ENCODE measurements around the gene ZBTB45. TPM values are rescaled to one million over a fixed set of nuclear protein-coding genes. Genes with fewer than 3 reads are reported as not detected.

ZBTB45 gene
- total RNA-seq, 1 experiment from 2014 or later = 19.7 TPM

DNA sequence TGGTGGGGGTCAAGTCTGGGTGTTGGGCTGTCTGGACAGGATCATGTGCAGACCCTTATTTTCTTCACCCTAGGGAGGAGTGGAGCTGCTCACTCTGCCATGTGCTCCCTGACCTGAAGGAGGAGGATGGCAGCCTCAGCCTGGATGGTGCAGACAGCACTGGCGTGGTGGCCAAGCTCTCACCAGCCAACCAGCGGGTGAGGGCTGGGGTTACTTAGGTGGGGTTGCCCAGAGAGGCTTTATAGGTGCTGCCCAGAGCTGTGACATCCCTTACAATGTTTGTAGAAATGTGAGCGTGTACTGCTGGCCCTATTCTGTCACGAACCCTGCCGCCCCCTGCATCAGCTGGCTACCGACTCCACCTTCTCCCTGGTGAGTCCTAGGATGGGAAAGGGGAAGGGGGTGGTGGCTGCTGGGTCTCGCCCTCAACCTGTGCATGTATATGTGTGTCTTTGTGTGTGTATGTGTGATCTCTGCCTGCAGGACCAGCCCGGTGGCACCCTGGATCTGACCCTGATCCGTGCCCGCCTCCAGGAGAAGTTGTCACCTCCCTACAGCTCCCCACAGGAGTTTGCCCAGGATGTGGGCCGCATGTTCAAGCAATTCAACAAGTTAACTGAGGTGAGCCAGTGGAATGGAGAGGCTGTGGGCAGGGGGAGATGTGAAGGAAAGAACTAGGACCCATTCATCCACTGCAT, 30.2 kb upstream of the ZBTB45 start:
- H3K9me3 Mint-ChIP-seq = no peaks in the 10 kb centered on the region
- H3K4me3 Mint-ChIP-seq = no peak overlapping the region
- peaks cover 78% of the 10 kb centered on the region for H3K36me3 Mint-ChIP-seq
- H3K4me1 Mint-ChIP-seq = peaks cover 23% of the 10 kb centered on the region
- ATAC-seq (no peak), DNase-seq (ENCODE audit: low spot score) (no peak)
- POLR2A ChIA-PET = interaction anchor here (0.9 kb wide), 1 partner anchor 30 kb away, joined by 4 read pairs; the partner anchor contains the start of gene ZBTB45
- no peak overlapping the region for H3K27ac Mint-ChIP-seq
- TF ChIP-seq E2F4 (CRISPR knock-in tag; IDR thresholded peaks at IDR 0.05; ENCODE audit: borderline replicate concordance, low read depth) (no peak), ZNF671 (CRISPR knock-in tag; IDR thresholded peaks at IDR 0.05) (no peak), IRF1 (CRISPR knock-in tag; IDR thresholded peaks at IDR 0.05) (no peak), CREB1 (CRISPR knock-in tag; IDR thresholded peaks at IDR 0.05) (no peak), JUN (CRISPR knock-in tag; IDR thresholded peaks at IDR 0.05) (no peak), TEAD4 (CRISPR knock-in tag; IDR thresholded peaks at IDR 0.05) (no peak), USF2 (CRISPR knock-in tag; IDR thresholded peaks at IDR 0.05) (no peak), ATF2 (CRISPR knock-in tag; IDR thresholded peaks at IDR 0.05; ENCODE audit: borderline replicate concordance, low read depth) (no peak), ZNF396 (CRISPR knock-in tag; IDR thresholded peaks at IDR 0.05; ENCODE audit: borderline replicate concordance) (no peak), ATF1 (CRISPR knock-in tag; IDR thresholded peaks at IDR 0.05) (no peak), NFE2L1 (CRISPR knock-in tag; IDR thresholded peaks at IDR 0.05) (no peak)
- TF ChIP-seq, protein P1, sequence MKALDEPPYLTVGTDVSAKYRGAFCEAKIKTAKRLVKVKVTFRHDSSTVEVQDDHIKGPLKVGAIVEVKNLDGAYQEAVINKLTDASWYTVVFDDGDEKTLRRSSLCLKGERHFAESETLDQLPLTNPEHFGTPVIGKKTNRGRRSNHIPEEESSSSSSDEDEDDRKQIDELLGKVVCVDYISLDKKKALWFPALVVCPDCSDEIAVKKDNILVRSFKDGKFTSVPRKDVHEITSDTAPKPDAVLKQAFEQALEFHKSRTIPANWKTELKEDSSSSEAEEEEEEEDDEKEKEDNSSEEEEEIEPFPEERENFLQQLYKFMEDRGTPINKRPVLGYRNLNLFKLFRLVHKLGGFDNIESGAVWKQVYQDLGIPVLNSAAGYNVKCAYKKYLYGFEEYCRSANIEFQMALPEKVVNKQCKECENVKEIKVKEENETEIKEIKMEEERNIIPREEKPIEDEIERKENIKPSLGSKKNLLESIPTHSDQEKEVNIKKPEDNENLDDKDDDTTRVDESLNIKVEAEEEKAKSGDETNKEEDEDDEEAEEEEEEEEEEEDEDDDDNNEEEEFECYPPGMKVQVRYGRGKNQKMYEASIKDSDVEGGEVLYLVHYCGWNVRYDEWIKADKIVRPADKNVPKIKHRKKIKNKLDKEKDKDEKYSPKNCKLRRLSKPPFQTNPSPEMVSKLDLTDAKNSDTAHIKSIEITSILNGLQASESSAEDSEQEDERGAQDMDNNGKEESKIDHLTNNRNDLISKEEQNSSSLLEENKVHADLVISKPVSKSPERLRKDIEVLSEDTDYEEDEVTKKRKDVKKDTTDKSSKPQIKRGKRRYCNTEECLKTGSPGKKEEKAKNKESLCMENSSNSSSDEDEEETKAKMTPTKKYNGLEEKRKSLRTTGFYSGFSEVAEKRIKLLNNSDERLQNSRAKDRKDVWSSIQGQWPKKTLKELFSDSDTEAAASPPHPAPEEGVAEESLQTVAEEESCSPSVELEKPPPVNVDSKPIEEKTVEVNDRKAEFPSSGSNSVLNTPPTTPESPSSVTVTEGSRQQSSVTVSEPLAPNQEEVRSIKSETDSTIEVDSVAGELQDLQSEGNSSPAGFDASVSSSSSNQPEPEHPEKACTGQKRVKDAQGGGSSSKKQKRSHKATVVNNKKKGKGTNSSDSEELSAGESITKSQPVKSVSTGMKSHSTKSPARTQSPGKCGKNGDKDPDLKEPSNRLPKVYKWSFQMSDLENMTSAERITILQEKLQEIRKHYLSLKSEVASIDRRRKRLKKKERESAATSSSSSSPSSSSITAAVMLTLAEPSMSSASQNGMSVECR (CRISPR knock-in tag; IDR thresholded peaks at IDR 0.05; ENCODE audit: borderline replicate concordance) = no peak
- TF ChIP-seq, protein P2, sequence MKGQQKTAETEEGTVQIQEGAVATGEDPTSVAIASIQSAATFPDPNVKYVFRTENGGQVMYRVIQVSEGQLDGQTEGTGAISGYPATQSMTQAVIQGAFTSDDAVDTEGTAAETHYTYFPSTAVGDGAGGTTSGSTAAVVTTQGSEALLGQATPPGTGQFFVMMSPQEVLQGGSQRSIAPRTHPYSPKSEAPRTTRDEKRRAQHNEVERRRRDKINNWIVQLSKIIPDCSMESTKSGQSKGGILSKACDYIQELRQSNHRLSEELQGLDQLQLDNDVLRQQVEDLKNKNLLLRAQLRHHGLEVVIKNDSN (CRISPR knock-in tag; IDR thresholded peaks at IDR 0.05) = no peak
- TF ChIP-seq, protein P3, sequence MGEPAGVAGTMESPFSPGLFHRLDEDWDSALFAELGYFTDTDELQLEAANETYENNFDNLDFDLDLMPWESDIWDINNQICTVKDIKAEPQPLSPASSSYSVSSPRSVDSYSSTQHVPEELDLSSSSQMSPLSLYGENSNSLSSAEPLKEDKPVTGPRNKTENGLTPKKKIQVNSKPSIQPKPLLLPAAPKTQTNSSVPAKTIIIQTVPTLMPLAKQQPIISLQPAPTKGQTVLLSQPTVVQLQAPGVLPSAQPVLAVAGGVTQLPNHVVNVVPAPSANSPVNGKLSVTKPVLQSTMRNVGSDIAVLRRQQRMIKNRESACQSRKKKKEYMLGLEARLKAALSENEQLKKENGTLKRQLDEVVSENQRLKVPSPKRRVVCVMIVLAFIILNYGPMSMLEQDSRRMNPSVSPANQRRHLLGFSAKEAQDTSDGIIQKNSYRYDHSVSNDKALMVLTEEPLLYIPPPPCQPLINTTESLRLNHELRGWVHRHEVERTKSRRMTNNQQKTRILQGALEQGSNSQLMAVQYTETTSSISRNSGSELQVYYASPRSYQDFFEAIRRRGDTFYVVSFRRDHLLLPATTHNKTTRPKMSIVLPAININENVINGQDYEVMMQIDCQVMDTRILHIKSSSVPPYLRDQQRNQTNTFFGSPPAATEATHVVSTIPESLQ (CRISPR knock-in tag; IDR thresholded peaks at IDR 0.05) = no peak
- CTCF ChIA-PET = no interaction called here
- H3K27me3 Mint-ChIP-seq (ENCODE audit: low read depth) = peaks cover 2% of the 10 kb centered on the region

Data from WTC11 (cell line).